KBM-7 (cell line): ENCODE results near the gene PCYT1A.
"Not testable (repeated sequence)": the region's sequence is repeated elsewhere in the genome, so short reads cannot be mapped to it uniquely, and the experiment has no call there.

Experiments
- DNase-seq: peaks from one replicate; pipeline ENCODE4 v3.0.0-alpha.2; 2015
- in situ Hi-C: fragments of 300-500 bp; cut with MboI; formaldehyde crosslinking; loops from 2 replicates; pipeline ENCODE4 v1.14.3; 2020; ENCODE audit warnings: low sequenced_read_pairs, low pct_unique_long_range_greater_than_20kb, mixed read lengths

Gene PCYT1A

DNA sequence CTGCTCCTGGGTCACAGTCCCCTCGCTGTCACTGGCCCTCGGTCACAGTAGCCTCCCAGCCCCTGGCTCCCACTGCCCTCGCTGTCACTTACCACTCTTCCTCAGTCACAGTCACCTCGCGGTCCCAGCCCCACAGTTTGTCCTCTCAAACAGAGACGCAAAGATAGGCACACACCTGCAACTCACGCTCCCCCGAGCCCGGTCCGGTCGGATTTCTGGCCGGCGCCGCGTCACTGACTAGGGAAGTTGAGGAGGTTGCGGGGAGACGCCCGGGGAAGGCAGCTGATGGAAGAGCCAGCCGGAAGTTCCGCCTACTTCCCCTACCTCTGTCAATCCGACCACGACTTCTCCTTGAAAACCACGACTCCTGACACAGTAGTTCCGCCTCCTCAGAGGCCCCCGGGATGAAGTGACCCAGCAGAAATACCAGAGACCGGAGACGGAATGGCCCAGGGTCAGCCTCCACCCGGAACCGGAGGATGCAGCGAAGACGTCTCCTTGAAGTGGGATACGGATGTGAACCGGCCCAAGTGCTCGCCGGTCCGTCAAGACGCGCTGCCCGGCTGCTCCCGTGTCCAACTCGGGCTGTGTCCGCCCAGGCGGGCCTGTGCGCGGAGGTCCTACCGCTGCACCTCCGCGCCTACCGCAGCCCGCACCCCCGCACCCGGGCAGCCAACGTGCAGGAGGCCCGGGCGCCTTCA lies at the start of gene PCYT1A:
Gene PCYT1A, minus strand, starts transcription at position 287 of the 701 bp plus-strand sequence. CDS start 17,195 bp downstream, outside the sequence.
- peak; percentile 98 for DNase-seq
- in situ Hi-C loops, result no loop called here

- DNase-seq, result no peak
- in situ Hi-C loops, result no loop called here
These were observed 49.0 kb upstream of the PCYT1A start for GRCh38 chr3:196336319-196337145.

- in situ Hi-C loops, result no loop called here
- DNase-seq, result no peak
These were observed 48.0 kb upstream of the PCYT1A start for GRCh38 chr3:196335503-196335948.

DNA sequence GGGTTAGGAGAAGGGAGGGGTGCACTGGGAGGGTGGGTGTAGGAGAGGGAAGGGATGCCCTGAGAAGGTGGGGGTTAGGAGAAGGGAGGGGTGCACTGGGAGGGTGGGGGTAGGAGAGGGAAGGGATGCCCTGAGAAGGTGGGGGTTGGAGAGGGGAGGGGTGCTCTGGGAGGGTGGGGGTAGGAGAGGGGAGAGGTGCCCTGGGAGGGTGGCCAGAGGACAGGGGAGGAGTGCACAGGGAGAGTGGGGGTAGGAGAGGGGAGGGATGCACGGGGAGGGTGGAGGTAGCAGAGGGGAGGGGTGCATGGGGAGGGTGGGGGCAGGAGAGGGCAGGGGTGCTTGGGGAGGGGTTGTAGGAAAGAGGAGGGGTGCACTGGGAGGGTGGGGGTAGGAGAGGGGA lies 47.5 kb upstream of the PCYT1A start:
- DNase-seq, result no peak
- in situ Hi-C loops, result no loop called here

DNA sequence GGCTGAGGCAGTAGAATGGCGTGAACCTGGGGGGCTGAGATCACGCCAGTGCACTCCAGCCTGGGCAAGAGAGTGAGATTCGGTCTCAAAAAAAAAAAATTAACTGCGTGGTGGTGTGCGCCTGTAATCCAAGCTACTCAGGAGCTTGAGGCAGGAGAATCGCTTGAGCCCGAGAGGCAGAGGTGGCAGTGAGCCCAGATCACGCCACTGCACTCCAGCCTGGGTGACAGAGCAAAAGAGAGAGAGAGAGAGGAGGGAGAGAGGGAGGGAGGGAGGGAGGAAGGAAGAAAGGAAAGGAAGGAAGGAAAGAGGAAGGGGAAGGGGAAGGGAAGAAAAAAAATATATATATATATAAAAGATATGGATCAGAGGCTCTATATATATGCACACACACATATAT lies 44.6 kb upstream of the PCYT1A start:
- DNase-seq, result no peak
- in situ Hi-C loops, result no loop called here

- no peak for DNase-seq
- in situ Hi-C loops, result no loop called here
These were observed 39.9 kb upstream of the PCYT1A start for GRCh38 chr3:196327405-196327804.

DNA sequence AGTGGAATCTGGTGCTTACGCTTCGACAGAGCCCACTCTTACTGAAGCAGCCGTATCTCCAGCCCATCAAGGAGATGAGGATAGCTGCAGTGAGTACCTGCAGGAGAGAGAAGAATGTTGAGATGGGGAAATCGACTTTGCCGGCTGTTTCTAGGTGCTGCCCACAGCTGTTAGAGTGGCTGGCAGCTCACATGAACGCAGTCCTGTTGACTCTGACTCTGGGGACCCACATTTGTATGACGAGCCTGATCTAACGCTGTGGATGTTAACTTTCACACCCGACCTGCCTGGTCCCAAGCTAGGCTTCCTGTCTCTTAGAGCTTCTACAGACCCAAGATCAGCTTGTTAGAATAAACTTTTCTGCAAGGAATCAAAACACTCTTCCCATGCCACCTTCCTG lies 39.4 kb upstream of the PCYT1A start:
- no peak for DNase-seq
- in situ Hi-C loops, result no loop called here

DNA sequence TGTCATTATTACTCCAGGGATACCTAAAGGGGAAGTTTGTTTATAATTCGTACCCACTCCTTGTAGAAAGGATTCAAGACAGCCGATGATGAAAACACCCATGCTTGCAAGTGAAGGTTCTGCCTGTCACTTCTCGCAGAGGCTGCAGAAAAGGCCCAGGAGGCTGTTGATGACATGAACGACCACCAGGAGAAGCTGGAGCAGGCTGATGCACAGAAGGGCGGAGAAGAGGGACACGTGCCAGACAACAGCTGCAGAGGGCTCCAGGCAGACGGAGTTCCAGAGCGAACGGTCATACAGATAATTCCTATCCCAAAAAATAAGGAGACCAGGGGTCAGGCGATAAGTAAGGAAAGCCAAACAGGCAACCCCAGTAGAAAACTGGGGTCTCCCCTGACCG lies 36.2 kb upstream of the PCYT1A start:
- in situ Hi-C loops, result no loop called here
- no peak for DNase-seq

- in situ Hi-C loops, result no loop called here
- no peak for DNase-seq
These were observed 35.5 kb upstream of the PCYT1A start for GRCh38 chr3:196323016-196323415.

GRCh38 chr3:196321162-196321561 lies 33.6 kb upstream of the PCYT1A start:
- peak; percentile 72 for DNase-seq
- in situ Hi-C loops, result no loop called here

DNA sequence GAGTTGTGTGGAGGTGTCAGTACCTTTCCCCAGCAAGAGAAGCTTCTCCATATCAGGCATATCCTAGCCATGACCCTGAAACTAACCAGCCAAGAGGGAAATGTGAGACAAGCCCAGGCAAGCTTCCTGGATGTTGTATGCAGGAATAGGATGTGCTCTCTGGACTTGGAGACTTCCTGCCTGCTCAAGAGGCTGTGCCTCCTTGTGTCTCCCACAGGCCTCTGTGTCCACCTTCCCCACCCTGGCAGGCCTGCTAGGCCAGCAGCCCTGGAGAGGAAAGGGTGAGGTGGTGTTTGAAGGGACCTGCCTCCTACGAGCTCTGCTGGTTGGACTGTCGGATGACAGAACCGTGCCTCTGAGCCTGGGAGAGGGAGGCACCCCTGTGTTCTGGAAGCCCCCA lies 32.6 kb upstream of the PCYT1A start:
- in situ Hi-C loops, result no loop called here
- DNase-seq, result peak; percentile 47

- DNase-seq, result peak; percentile 92
- in situ Hi-C loops, result no loop called here
These were observed 30.4 kb upstream of the PCYT1A start, which contains the start of gene DYNLT2B for GRCh38 chr3:196317687-196318467. DYNLT2B (minus strand) TSS chr3:196318240; CDS start chr3:196318152, 88 bp downstream.

DNA sequence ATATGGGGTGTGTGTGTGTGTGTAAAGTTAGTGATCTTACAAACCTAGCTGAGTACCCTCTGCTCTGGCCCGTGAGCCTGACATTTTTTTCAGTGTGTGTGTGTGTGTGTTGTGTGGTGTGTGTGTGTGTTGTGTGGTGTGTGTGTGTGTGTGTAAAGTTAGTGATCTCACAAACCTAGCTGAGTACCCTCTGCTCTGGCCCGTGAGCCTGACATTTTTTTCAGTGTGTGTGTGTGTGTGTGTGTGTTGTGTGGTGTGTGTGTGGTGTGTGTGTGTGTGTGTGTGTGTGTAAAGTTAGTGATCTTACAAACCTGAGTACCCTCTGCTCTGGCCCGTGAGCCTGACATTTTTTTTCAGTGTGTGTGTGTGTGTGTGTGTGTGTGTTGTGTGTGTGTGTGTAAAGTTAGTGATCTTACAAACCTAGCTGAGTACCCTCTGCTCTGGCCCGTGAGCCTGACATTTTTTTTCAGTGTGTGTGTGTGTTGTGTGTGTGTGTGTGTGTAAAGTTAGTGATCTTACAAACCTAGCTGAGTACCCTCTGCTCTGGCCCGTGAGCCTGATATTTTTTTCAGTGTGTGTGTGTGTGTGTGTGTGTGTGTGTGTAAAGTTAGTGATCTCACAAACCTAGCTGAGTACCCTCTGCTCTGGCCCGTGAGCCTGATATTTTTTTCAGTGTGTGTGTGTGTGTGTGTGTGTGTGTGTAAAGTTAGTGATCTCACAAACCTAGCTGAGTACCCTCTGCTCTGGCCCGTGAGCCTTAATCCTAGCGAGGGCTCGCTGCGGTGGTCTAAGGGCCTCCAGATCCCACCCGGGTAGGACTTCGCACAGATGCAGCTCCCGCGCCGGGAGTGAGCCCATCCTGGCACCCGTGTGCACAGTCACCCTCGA lies 29.5 kb upstream of the PCYT1A start:
- DNase-seq, in situ Hi-C loops: not testable (repeated sequence)

DNA sequence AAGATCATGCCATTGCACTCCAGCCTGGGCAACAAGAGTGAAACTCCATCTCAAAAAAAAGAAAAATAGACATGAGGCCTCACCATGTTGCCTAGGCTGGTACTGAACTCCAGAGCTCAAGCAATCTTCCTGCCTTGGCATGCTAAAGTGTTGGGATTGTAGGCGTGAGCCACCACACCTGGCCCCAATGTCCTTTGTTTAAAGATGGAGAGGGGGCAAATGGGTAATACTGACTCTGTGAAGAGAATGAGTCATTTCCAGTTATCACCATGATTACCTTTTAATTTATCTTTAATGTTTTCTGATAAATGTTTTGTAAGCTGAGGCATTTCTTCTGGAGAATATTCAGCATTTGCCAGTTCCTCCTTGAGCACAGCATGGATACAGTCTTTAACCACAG lies 28.3 kb upstream of the PCYT1A start:
- in situ Hi-C loops, result no loop called here
- no peak for DNase-seq

- no peak for DNase-seq
- in situ Hi-C loops, result no loop called here
These were observed 27.1 kb upstream of the PCYT1A start for GRCh38 chr3:196314597-196314996.

- DNase-seq, in situ Hi-C loops: not testable (repeated sequence)
These were observed 26.6 kb upstream of the PCYT1A start for GRCh38 chr3:196314086-196314485.

GRCh38 chr3:196302960-196303359 lies 15.4 kb upstream of the PCYT1A start:
- in situ Hi-C loops, DNase-seq: not testable (repeated sequence)

DNA sequence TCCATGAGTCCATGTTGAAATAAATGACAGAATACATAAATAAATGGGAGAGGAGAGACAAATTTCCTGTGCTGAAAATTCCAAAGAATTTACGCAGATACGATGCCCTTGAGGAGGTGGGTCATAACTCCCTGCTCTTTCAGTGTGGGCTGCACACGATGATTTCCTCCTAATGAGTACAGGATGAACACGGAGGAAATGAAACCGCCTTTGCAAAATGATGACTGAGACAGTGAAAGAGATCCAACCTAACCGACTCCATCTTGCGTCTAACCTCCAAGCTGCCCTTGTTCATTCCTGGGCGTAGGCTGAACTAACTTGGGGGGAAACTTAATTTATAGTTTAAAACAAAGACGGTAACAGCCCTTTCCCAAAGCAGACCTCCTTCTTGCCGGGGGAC lies 15.0 kb upstream of the PCYT1A start:
- in situ Hi-C loops, result not testable (repeated sequence)

GRCh38 chr3:196298521-196298920 lies 11.0 kb upstream of the PCYT1A start:
- no peak for DNase-seq
- in situ Hi-C loops, result no loop called here

More for the DNA sequence above, 15.0 kb upstream of the PCYT1A start:
- DNase-seq, result not testable (repeated sequence)
